ENCODE measurements around the gene ZBTB20. TPM values are rescaled to one million over a fixed set of nuclear protein-coding genes. Genes with fewer than 3 reads are reported as not detected.

Gene ZBTB20
- polyA plus RNA-seq, 1 of the 3 experiments (the other 2 are of a cell fraction) = 0.43 TPM

- Histone ChIP-seq H3K79me2 (ENCODE audit: insufficient read depth) (no peaks in the 10 kb centered on the region), H3K4me2 (no peak overlapping the region), H3K9ac (no peak overlapping the region), H3K27ac (ENCODE audit: low read depth in 2 of 2, low read length in 1 of 2) (peak overlapping the region in 1 of 2 experiments; percentile 50; a peak in 2 of 4 replicates), H3F3A (replicated peaks; ENCODE audit: insufficient read depth) (no peaks in the 10 kb centered on the region), H3K4me3 (ENCODE audit: low read depth in 2 of 2, low read length in 1 of 2) (no peak overlapping the region), H4K20me1 (ENCODE audit: insufficient read depth) (no peaks in the 10 kb centered on the region), H3K27me3 (ENCODE audit: insufficient read depth) (no peaks in the 10 kb centered on the region), H3K9me2 (no peaks in the 10 kb centered on the region), H2AFZ (ENCODE audit: low read depth) (no peak overlapping the region), H3K9me3 (no peaks in the 10 kb centered on the region), H3K36me3 (replicated peaks in 1 of 2; ENCODE audit: control insufficient read depth in 1 of 2, insufficient read depth in 2 of 2, low read length in 1 of 2) (no peaks in the 10 kb centered on the region), H3K4me1 (ENCODE audit: control insufficient read depth in 1 of 2, insufficient read depth in 2 of 2, low read depth in 1 of 2, low read length in 1 of 2) (peaks cover 0 to 9% of the 10 kb centered on the region in 2 experiments; a peak in 2 of 4 replicates)
- TF ChIP-seq NFIC (IDR thresholded peaks at IDR 0.05; ENCODE audit: borderline replicate concordance) (no peak), RFX5 (IDR thresholded peaks at IDR 0.05; ENCODE audit: low read length) (no peak), IRF3 (IDR thresholded peaks at IDR 0.05; ENCODE audit: low read depth, low read length) (no peak), SIN3A (IDR thresholded peaks at IDR 0.05; ENCODE audit: borderline replicate concordance, low read depth, low read length) (no peak)
- 86% methylated on average over 2 of the region's 2 CpGs for WGBS (ENCODE audit: low lambda C conversion rate)
- CTCF ChIA-PET = interaction anchor here (1.0 to 1.3 kb wide), 2 partner anchors 27 to 146 kb away, joined by 3 to 4 read pairs; no protein-coding TSS in a partner anchor
- POLR2A ChIA-PET = interaction anchor here (1.0 kb wide), 1 partner anchor 254 kb away, joined by 4 read pairs; no protein-coding TSS in a partner anchor
- DNase-seq = no peak
These were observed 254.8 kb downstream of the ZBTB20 start for GRCh38 chr3:114892131-114892879.

GRCh38 chr3:114887806-114888205 lies 259.3 kb downstream of the ZBTB20 start:
- CTCF ChIA-PET = no interaction called here
- Histone ChIP-seq H3K4me2 (no peak overlapping the region), H3K9ac (no peak overlapping the region), H2AFZ (ENCODE audit: low read depth) (no peak overlapping the region), H3K9me3 (no peaks in the 10 kb centered on the region), H4K20me1 (ENCODE audit: insufficient read depth) (no peaks in the 10 kb centered on the region), H3K36me3 (replicated peaks in 1 of 2; ENCODE audit: control insufficient read depth in 1 of 2, insufficient read depth in 2 of 2, low read length in 1 of 2) (no peaks in the 10 kb centered on the region), H3K79me2 (ENCODE audit: insufficient read depth) (no peaks in the 10 kb centered on the region), H3K27ac (ENCODE audit: low read depth in 2 of 2, low read length in 1 of 2) (no peak overlapping the region), H3K9me2 (no peaks in the 10 kb centered on the region), H3K4me1 (ENCODE audit: control insufficient read depth in 1 of 2, insufficient read depth in 2 of 2, low read depth in 1 of 2, low read length in 1 of 2) (peaks cover 0 to 7% of the 10 kb centered on the region in 2 experiments; a peak in 2 of 4 replicates), H3K27me3 (ENCODE audit: insufficient read depth) (no peaks in the 10 kb centered on the region), H3K4me3 (ENCODE audit: low read depth in 2 of 2, low read length in 1 of 2) (no peak overlapping the region), H3F3A (replicated peaks; ENCODE audit: insufficient read depth) (no peaks in the 10 kb centered on the region)
- TF ChIP-seq RCOR1 (IDR thresholded peaks at IDR 0.05; ENCODE audit: low read length) (no peak), NFIC (IDR thresholded peaks at IDR 0.05; ENCODE audit: borderline replicate concordance) (no peak), GABPA (IDR thresholded peaks at IDR 0.05; ENCODE audit: low read depth) (no peak), SIN3A (IDR thresholded peaks at IDR 0.05; ENCODE audit: borderline replicate concordance, low read depth, low read length) (no peak), GATA2 (CRISPR knock-in tag; IDR thresholded peaks at IDR 0.05) (no peak), JUND (IDR thresholded peaks at IDR 0.05) (no peak), FOXJ3 (CRISPR knock-in tag; IDR thresholded peaks at IDR 0.05) (no peak), CHD2 (IDR thresholded peaks at IDR 0.05; ENCODE audit: low read length, partially characterized antibody) (no peak), TAF1 (IDR thresholded peaks at IDR 0.05; ENCODE audit: borderline replicate concordance, low read depth, low read length) (no peak), IRF3 (IDR thresholded peaks at IDR 0.05; ENCODE audit: low read depth, low read length) (no peak), TEAD4 (IDR thresholded peaks at IDR 0.05; ENCODE audit: borderline replicate concordance, insufficient read depth) (no peak), RFX5 (IDR thresholded peaks at IDR 0.05; ENCODE audit: low read length) (no peak), FOXM1 (IDR thresholded peaks at IDR 0.05; ENCODE audit: low read depth) (no peak), CTCF (IDR thresholded peaks at IDR 0.05) (no peak), ELF1 (IDR thresholded peaks at IDR 0.05) (no peak), TCF12 (IDR thresholded peaks at IDR 0.05) (no peak), REST (IDR thresholded peaks at IDR 0.05; ENCODE audit: low read depth, low read length) (no peak), SMC3 (IDR thresholded peaks at IDR 0.05; ENCODE audit: low read depth, low read length) (no peak), MEF2A (IDR thresholded peaks at IDR 0.05; ENCODE audit: borderline replicate concordance, low read depth) (no peak), NRF1 (IDR thresholded peaks at IDR 0.05; ENCODE audit: low read depth, low read length) (no peak)
- no peak for DNase-seq
- POLR2A ChIA-PET = no interaction called here
- WGBS (ENCODE audit: low lambda C conversion rate) = 62% methylated on average over 3 of the region's 3 CpGs

Data from SK-N-SH (cell line).